DOHH2 (cell line): ENCODE results near the gene IMMP2L.

Experiments used
- H3F3A ChIP-seq: fragments of 200-600 bp; sonication (generic), shearing (Covaris generic); 2 replicates; pipeline ENCODE4 v1.6.0; 2016; ENCODE audit warnings: antibody characterized with exemption, mild to moderate bottlenecking; ENCODE audit not compliant: control insufficient read depth, insufficient read depth
- H3K27ac ChIP-seq: fragments of 200-600 bp; sonication (generic); 2 replicates; pipeline ENCODE4 v1.5.1; 2014; ENCODE audit warnings: low read depth, mild to moderate bottlenecking, low read length, moderate library complexity
- H3K27me3 ChIP-seq: fragments of 200-600 bp; sonication (generic); 2 replicates; pipeline ENCODE4 v1.6.1; 2014; ENCODE audit warnings: mild to moderate bottlenecking, low read length, mixed read lengths; ENCODE audit not compliant: control insufficient read depth
- H3K36me3 ChIP-seq: fragments of 200-600 bp; sonication (generic); 2 replicates; pipeline ENCODE4 v1.6.1; 2014; ENCODE audit warnings: mild to moderate bottlenecking, low read length, moderate library complexity, mixed read lengths; ENCODE audit not compliant: control insufficient read depth
- H3K4me1 ChIP-seq: fragments of 200-600 bp; sonication (generic); 2 replicates; pipeline ENCODE4 v1.6.1; 2014; ENCODE audit warnings: mild to moderate bottlenecking, low read length, mixed read lengths; ENCODE audit not compliant: control insufficient read depth
- H3K4me2 ChIP-seq: fragments of 200-600 bp; sonication (generic); 2 replicates; pipeline ENCODE4 v1.6.0; 2014; ENCODE audit warnings: mild to moderate bottlenecking, low read length, moderate library complexity
- H3K4me3 ChIP-seq: fragments of 200-600 bp; sonication (generic); 2 replicates; pipeline ENCODE4 v1.5.1; 2014; ENCODE audit warnings: mild to moderate bottlenecking, low read length, mixed read lengths
- H3K79me2 ChIP-seq: fragments of 200-600 bp; sonication (generic); 2 replicates; pipeline ENCODE4 v1.6.1; 2014; ENCODE audit warnings: mild to moderate bottlenecking, low read length, mixed read lengths; ENCODE audit not compliant: control insufficient read depth
- H3K9me2 ChIP-seq: fragments of 200-600 bp; sonication (generic); replicated peaks from 2 replicates; pipeline ENCODE4 v1.6.1; 2014; ENCODE audit warnings: mild to moderate bottlenecking, low read length, mixed read lengths; ENCODE audit not compliant: control insufficient read depth
- H3K9me3 ChIP-seq: fragments of 200-600 bp; sonication (generic); 2 replicates; pipeline ENCODE4 v1.6.1; 2014; ENCODE audit warnings: antibody characterized with exemption, low read length, mixed read lengths; ENCODE audit not compliant: control insufficient read depth, insufficient read depth
- H4K20me1 ChIP-seq: fragments of 200-600 bp; sonication (generic); 2 replicates; pipeline ENCODE4 v1.6.0; 2014; ENCODE audit warnings: low read depth, mild to moderate bottlenecking, antibody characterized with exemption, low read length, moderate library complexity; ENCODE audit not compliant: control insufficient read depth, insufficient read depth
- CTCF ChIP-seq: fragments of 200-600 bp; sonication (generic); IDR thresholded peaks from one replicate; pipeline ENCODE4 v1.5.1; 2014; ENCODE audit warnings: antibody characterized with exemption, mild to moderate bottlenecking, low read depth, low read length; ENCODE audit not compliant: poor library complexity, severe bottlenecking
- EZH2phosphoT487 ChIP-seq: fragments of 200-600 bp; sonication (generic); IDR thresholded peaks from 2 replicates; pipeline ENCODE4 v1.6.1; 2017; ENCODE audit warnings: borderline replicate concordance, mild to moderate bottlenecking, antibody characterized with exemption, low read length, moderate library complexity, mixed read lengths

The IMMP2L gene

GRCh38 chr7:110948280-110948679 lies 614.0 kb downstream of the IMMP2L start:
- TF ChIP-seq CTCF (no peak), EZH2phosphoT487 (no peak)
- Histone ChIP-seq H3K9me3 (no peaks in the 10 kb centered on the region), H3K4me3 (no peak overlapping the region), H3K79me2 (no peaks in the 10 kb centered on the region), H3K4me1 (no peaks in the 10 kb centered on the region), H3K4me2 (no peak overlapping the region), H3F3A (no peaks in the 10 kb centered on the region), H3K36me3 (no peaks in the 10 kb centered on the region), H3K9me2 (no peaks in the 10 kb centered on the region), H3K27me3 (no peaks in the 10 kb centered on the region), H3K27ac (no peak overlapping the region), H4K20me1 (no peaks in the 10 kb centered on the region)

GRCh38 chr7:110947408-110947807 lies 614.9 kb downstream of the IMMP2L start:
- H3K9me2 ChIP-seq, result no peaks in the 10 kb centered on the region
- H3K4me1 ChIP-seq, result no peaks in the 10 kb centered on the region
- no peaks in the 10 kb centered on the region for H3F3A ChIP-seq
- no peak overlapping the region for H3K27ac ChIP-seq
- H4K20me1 ChIP-seq, result no peaks in the 10 kb centered on the region
- no peaks in the 10 kb centered on the region for H3K79me2 ChIP-seq
- no peaks in the 10 kb centered on the region for H3K9me3 ChIP-seq
- TF ChIP-seq CTCF (no peak), EZH2phosphoT487 (no peak)
- H3K4me2 ChIP-seq, result no peak overlapping the region
- no peak overlapping the region for H3K4me3 ChIP-seq
- no peaks in the 10 kb centered on the region for H3K36me3 ChIP-seq
- H3K27me3 ChIP-seq, result no peaks in the 10 kb centered on the region

GRCh38 chr7:110944966-110945644 lies 617.2 kb downstream of the IMMP2L start:
- no peak overlapping the region for H3K4me3 ChIP-seq

More at GRCh38 chr7:110944966-110945644, 617.2 kb downstream of the IMMP2L start:
- Histone ChIP-seq H3K36me3 (no peaks in the 10 kb centered on the region), H3F3A (no peaks in the 10 kb centered on the region), H3K79me2 (no peaks in the 10 kb centered on the region), H4K20me1 (no peaks in the 10 kb centered on the region), H3K9me2 (no peaks in the 10 kb centered on the region), H3K4me1 (no peaks in the 10 kb centered on the region), H3K4me2 (no peak overlapping the region), H3K9me3 (no peaks in the 10 kb centered on the region), H3K27me3 (no peaks in the 10 kb centered on the region), H3K27ac (no peak overlapping the region)
- TF ChIP-seq EZH2phosphoT487 (no peak), CTCF (no peak)
